Effector memory CD8-positive, alpha-beta T cell (primary cell): ENCODE data around the gene DAZAP1.
"Not testable (repeated sequence)": the region's sequence is repeated elsewhere in the genome, so short reads cannot be mapped to it uniquely, and the experiment has no call there.

ENCODE experiments used
- ATAC-seq: fragments of 150-1000 bp; cut with Tn5 transposase; replicated peaks from 2 replicates; pipeline ENCODE4 v1.10.0; 2021; ENCODE audit warnings: mild to moderate bottlenecking, moderate library complexity
- DNase-seq, 3 experiments: peaks; one replicate each; pipeline ENCODE4 v3.0.0; 2021
- H3K27ac Mint-ChIP-seq, 2 donors: one replicate each; pipeline ENCODE4 v1.8.0; 2022; ENCODE audit warnings: mild to moderate bottlenecking in 2 of 2, mixed read lengths in 2 of 2, moderate library complexity in 2 of 2
- H3K27me3 Mint-ChIP-seq, 2 donors: one replicate each; pipeline ENCODE4 v1.8.0; 2022; ENCODE audit warnings: mixed read lengths in 2 of 2
- H3K36me3 Mint-ChIP-seq: one replicate; pipeline ENCODE4 v1.8.0; 2022; ENCODE audit warnings: mild to moderate bottlenecking, moderate library complexity, mixed read lengths; ENCODE audit not compliant: insufficient read depth
- H3K4me1 Mint-ChIP-seq, 2 donors: one replicate each; pipeline ENCODE4 v1.8.0; 2022; ENCODE audit warnings: low read depth in 2 of 2, mixed read lengths in 2 of 2
- H3K4me3 Mint-ChIP-seq, 2 donors: one replicate each; pipeline ENCODE4 v1.8.0; 2022; ENCODE audit warnings: mild to moderate bottlenecking in 2 of 2, mixed read lengths in 2 of 2, moderate library complexity in 2 of 2
- H3K9me3 Mint-ChIP-seq, 2 donors: one replicate each; pipeline ENCODE4 v1.8.0; 2022; ENCODE audit warnings: mixed read lengths in 2 of 2

Gene DAZAP1

DNA sequence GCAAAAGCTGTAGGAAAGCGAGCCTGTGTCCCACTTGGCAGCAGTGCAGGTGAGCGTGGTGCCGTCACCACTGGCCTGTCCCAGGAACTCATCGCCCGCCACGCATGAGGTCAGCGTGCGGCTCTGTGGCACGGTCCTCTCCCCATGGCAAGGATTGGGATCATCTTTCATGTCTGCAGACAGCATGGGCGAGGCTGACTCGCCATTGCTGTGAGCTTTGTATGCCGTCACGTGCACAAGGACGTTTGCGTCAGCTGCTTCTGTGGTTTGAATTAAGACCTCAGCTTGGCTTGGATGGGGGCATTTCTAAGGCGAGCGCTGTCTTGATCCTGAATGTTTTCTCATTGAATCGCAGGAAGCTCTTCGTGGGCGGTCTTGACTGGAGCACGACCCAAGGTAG, 9.8 kb downstream of the DAZAP1 start:
- DNase-seq (no peak), ATAC-seq (no peak)
- H3K27ac Mint-ChIP-seq = peak overlapping the region in 1 of 2 donors; percentile 32
- H3K4me3 Mint-ChIP-seq = peak overlapping the region; percentile 12 to 45
- H3K9me3 Mint-ChIP-seq = no peaks in the 10 kb centered on the region
- no peaks in the 10 kb centered on the region for H3K27me3 Mint-ChIP-seq
- H3K36me3 Mint-ChIP-seq = peaks cover 80% of the 10 kb centered on the region
- peaks cover 35 to 39% of the 10 kb centered on the region in 2 donors for H3K4me1 Mint-ChIP-seq

DNA sequence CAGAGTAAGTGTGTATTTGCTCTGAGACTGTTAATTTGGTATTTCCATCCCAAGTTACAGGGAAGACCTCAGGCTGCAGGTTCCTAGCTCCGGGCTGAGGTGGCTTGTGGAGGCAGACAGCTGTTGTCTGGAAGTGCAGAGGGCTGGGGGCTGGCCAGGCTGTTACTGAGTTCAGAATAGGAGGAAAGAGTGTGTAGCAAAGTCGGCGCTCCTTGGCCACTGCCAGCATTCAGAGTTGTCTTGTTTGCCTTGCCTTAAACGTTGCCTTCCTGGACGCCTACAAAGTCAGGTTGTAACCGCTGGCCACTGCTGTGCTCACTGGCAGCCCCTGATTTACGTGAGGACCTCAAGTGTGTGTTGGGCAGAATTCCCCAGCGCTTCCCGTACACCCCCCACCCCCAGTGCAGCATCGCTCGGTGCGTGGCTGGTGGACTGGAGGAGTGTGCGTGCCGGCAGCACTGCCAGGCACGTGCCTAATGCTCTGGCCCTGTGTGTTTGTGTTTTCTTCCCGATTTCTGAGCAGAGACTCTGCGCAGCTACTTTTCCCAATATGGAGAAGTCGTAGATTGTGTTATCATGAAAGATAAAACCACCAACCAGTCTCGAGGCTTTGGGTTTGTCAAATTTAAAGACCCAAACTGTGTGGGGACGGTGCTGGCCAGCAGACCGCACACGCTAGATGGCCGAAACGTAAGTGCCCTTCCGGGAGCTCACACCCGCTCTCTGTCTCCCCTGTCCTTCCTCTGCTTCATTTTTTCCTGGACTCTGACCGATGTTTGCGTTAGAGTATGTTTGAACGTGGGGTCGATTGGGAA, 10.5 kb downstream of the DAZAP1 start:
- H3K27me3 Mint-ChIP-seq = no peaks in the 10 kb centered on the region
- peak overlapping the region; percentile 12 to 45 for H3K4me3 Mint-ChIP-seq
- no peak for ATAC-seq
- peak overlapping the region in 1 of 2 donors; percentile 53 for H3K27ac Mint-ChIP-seq
- H3K9me3 Mint-ChIP-seq = no peaks in the 10 kb centered on the region
- H3K4me1 Mint-ChIP-seq = peaks cover 33 to 34% of the 10 kb centered on the region in 2 donors
- peaks cover 85% of the 10 kb centered on the region for H3K36me3 Mint-ChIP-seq
- DNase-seq = no peak

DNA sequence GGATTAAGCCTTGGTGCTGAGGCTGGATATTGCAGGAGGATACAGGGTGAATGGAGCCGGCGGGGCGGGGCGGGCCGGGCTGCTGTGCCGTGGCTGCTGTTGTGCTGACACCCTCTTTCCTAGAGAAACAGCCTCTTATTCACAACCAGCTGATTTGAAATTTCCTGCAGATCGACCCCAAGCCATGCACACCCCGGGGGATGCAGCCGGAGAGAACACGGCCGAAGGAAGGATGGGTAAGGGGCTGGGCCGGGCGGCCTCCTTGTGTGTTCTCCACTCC, 11.1 kb downstream of the DAZAP1 start:
- Mint-ChIP-seq H3K9me3 (no peaks in the 10 kb centered on the region), H3K36me3 (peaks cover 85% of the 10 kb centered on the region), H3K27me3 (no peaks in the 10 kb centered on the region), H3K4me1 (peaks cover 29 to 31% of the 10 kb centered on the region in 2 donors), H3K4me3 (no peak overlapping the region), H3K27ac (peak overlapping the region in 1 of 2 donors; percentile 53)
- DNase-seq (no peak), ATAC-seq (no peak)

DNA sequence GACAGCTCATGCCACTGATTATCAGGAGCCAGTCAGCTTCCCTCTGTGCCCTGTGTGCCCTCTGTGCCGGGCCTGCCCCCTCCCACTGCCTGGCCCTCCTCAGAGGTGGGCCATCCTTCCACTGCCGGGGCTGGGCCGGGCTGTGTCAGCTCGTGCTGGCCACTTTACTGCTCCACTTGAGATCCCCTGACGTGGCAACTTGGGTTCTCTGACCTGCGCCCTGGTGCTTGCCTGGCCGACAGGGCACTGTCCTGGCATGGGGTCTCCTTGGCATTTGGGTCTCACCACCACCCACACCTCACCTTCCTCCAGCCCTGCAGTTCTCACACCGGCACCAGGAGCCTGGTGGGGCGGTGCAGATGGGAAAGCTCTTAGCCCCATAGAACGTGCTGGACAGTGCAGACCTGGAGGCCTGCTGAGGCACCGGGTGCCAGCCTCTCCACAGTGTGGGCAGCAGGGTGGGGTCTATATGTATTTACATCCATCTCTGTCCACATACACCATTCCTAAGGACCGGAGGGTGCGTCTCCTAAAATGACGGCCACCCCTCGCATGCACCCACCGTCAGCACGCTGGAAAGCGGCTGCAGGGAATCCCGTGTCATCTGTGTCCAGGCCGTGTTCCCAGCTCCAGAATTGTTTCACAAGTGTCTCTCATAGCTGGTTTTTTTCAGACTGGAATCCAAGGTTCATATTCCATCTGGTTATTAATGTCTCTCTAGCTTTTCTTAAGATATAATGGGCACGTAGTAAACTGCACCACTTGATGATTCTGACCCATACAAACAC, 11.8 kb downstream of the DAZAP1 start:
- ATAC-seq (no peak), DNase-seq (no peak)
- peak overlapping the region; percentile 53 to 64 for H3K27ac Mint-ChIP-seq
- H3K4me1 Mint-ChIP-seq = peaks cover 27 to 29% of the 10 kb centered on the region in 2 donors
- no peaks in the 10 kb centered on the region for H3K9me3 Mint-ChIP-seq
- no peaks in the 10 kb centered on the region for H3K27me3 Mint-ChIP-seq
- peaks cover 90% of the 10 kb centered on the region for H3K36me3 Mint-ChIP-seq
- peak overlapping the region in 1 of 2 donors; percentile 10 for H3K4me3 Mint-ChIP-seq

DNA sequence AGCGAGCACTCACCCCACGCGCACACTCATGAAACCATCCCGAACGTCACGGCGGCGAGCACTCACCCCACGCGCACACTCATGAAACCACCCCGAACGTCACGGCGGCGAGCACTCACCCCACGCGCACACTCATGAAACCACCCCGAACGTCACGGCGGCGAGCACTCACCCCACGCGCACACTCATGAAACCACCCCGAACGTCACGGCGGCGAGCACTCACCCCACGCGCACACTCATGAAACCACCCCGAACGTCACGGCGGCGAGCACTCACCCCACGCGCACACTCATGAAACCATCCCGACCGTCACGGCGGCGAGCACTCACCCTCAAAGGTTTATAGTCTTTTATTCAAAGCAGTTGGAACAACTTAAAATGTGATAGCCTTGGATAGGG, 12.7 kb downstream of the DAZAP1 start:
- not testable (repeated sequence) for H3K9me3 Mint-ChIP-seq, H3K27me3 Mint-ChIP-seq, H3K4me3 Mint-ChIP-seq, DNase-seq, H3K27ac Mint-ChIP-seq, ATAC-seq
- peaks cover 93% of the 10 kb centered on the region for H3K36me3 Mint-ChIP-seq
- peaks cover 22 to 24% of the 10 kb centered on the region in 2 donors for H3K4me1 Mint-ChIP-seq

DNA sequence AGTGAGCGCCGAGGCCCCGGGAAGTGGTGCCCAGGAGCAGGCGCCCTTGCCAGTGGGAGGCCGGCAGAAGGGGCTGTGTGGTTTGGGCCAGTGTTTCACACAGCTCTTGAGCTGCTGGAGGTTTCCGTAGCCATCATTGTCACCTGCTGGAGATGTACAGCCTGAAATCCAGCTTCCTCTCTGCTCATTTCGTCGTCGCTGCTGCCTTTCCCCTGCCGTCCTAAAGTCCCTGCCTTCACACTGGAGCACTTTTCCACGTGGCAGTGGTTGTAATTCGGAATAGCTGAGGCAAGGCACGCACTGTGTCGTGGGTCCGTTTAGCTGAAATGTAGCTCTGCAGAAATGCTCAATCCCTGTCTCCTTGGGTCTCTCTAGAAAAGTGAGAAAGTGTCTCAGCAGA, 13.2 kb downstream of the DAZAP1 start:
- H3K27me3 Mint-ChIP-seq = no peaks in the 10 kb centered on the region
- H3K9me3 Mint-ChIP-seq = no peaks in the 10 kb centered on the region
- ATAC-seq (no peak), DNase-seq (no peak)
- H3K36me3 Mint-ChIP-seq = peaks cover 92% of the 10 kb centered on the region
- no peak overlapping the region for H3K27ac Mint-ChIP-seq
- peaks cover 17 to 20% of the 10 kb centered on the region in 2 donors for H3K4me1 Mint-ChIP-seq
- no peak overlapping the region for H3K4me3 Mint-ChIP-seq

DNA sequence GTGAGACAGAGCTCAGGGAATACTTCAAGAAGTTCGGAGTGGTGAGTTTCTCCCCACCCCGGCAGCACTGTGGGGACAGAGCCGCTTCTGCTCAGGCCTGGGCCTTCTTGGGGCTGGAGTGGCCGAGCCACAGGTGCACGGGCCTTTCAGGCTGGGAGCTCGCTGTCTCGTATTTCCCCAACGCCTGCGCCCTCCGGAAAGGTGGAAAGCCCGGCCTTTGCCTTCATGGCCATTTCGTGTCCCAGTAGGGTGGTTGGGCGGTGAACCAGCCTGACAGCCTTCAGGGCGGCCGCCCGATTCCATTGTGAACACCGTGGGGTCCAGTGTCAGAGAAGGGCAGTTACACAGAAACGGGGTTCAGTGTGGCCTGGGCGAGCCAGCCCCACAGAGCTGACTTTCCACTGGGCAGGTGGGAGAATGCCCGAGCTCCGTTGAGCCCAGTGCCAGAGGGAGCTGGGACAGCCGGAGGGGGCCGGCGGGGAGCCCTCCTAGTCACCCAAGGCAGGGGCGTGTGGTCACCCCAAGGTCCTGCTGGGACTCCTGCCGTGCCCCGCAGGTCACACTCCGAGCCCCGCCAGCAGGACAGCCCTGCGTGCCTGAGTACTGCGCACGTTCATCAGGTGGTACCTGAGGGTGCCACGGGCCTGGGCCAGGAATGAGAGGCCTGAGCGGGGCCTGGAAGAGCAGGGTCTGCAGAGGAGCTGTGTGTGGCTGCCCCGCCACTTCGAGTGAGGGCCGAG, 14.0 kb downstream of the DAZAP1 start:
- peaks cover 92% of the 10 kb centered on the region for H3K36me3 Mint-ChIP-seq
- ATAC-seq (no peak), DNase-seq (no peak)
- no peak overlapping the region for H3K4me3 Mint-ChIP-seq
- no peak overlapping the region for H3K27ac Mint-ChIP-seq
- H3K9me3 Mint-ChIP-seq = no peaks in the 10 kb centered on the region
- H3K4me1 Mint-ChIP-seq = peaks cover 12 to 13% of the 10 kb centered on the region in 2 donors
- no peaks in the 10 kb centered on the region for H3K27me3 Mint-ChIP-seq

DNA sequence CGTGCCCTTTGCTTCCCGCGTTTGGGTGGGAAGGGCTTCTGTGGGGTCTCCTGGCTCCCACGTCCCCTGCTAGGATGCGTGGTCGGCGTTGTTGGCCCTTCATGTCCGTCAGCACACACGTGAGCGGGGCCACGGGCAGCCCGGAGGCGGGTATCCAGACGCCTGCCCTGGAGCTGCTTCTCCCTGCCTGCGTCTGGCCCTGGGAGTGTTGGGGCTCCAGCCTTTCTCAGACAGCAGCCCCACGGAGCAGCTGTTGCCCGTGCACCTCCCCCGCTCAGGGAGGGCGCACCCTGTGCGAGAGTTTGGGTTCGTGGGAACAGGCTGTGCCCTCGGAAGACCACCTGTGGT, 14.5 kb downstream of the DAZAP1 start:
- ATAC-seq (no peak), DNase-seq (no peak)
- Mint-ChIP-seq H3K27ac (no peak overlapping the region), H3K36me3 (peaks cover 95% of the 10 kb centered on the region), H3K27me3 (no peaks in the 10 kb centered on the region), H3K4me1 (peaks cover 9 to 10% of the 10 kb centered on the region in 2 donors), H3K4me3 (no peak overlapping the region), H3K9me3 (no peaks in the 10 kb centered on the region)

DNA sequence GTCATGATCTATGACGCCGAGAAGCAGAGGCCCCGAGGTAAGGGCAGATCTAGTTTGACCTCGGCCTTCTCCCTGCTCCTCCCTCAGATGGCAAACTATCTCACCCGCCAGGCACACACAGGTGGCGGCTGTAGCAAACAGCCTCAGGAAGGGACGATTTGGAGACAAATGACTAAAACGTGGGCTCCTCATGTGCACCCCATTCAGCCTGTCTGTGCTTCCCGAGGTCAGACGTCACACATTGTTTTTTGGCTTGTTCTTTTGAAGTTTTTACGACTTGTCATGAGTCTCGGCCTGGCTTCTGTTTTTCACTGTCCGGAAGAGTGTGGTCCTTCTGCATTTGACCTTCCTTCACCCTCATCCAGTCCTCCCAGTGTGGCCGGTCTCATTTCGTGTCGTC, 15.0 kb downstream of the DAZAP1 start:
- no peak for ATAC-seq
- Mint-ChIP-seq H3K36me3 (peaks cover 92% of the 10 kb centered on the region), H3K4me3 (no peak overlapping the region), H3K9me3 (no peaks in the 10 kb centered on the region), H3K27ac (no peak overlapping the region), H3K27me3 (no peaks in the 10 kb centered on the region), H3K4me1 (peaks cover 6% of the 10 kb centered on the region in 2 donors)
- DNase-seq = no peak

DNA sequence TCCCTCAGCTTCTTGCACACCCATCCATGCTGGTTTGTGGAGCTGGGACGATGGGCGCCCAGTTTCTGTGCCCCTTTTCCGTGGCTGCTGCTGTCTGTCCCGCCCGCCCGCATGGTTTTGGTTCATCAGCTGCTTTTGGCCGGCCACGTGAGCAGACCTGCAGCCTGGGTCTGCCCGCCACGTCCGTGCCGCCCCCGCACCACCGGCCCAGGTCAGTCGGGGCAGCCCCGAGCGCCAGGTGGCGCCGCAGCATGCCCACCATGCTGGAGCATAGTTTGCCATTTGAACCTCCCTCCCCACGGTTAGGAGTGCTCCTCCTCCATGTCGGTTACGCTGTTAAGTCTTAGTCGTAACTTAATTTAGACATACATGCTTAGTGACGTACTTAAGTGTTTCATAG, 15.6 kb downstream of the DAZAP1 start:
- H3K27ac Mint-ChIP-seq = peak overlapping the region in 1 of 2 donors; percentile 33
- no peaks in the 10 kb centered on the region for H3K9me3 Mint-ChIP-seq
- H3K4me1 Mint-ChIP-seq = peaks cover 0 to 3% of the 10 kb centered on the region in 2 donors
- ATAC-seq = no peak
- H3K27me3 Mint-ChIP-seq = no peaks in the 10 kb centered on the region
- peaks cover 87% of the 10 kb centered on the region for H3K36me3 Mint-ChIP-seq
- no peak overlapping the region for H3K4me3 Mint-ChIP-seq
- no peak for DNase-seq

DNA sequence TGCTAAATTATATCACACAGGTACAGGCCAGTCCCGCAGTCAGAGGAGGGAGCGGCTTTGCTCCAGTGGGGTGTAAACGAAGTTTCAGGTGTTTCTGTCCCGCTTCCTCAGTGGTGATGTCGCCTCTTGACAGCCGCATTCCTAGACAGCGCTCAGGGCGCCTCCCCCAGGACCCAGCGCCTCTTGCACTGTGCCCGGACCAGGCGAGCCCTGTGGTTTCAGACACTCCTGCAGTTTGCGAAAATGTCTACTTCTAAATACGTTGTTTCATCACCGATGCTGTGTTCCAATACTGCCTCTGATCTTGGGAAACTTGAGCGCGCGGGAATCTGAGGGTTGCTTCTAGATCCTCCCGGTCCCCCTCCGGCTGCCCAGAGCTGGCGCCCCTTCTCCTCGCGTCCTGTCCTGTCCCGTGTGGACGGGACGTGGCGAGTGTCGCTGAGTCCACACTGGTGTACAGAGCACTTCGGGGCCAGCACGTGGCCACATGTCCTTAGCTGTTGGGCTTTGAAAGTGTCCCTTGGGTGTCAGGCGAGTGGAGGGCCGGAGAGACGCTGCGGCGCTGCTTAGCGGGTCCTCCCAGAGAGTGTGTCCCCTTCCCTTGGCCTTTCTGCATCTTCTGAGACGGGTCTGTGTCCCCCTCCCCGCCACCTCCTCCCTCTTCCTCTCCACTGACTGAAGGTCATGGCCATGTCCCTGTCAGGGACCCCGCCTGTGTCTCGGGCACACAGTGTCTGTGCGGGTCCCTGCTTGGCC, 16.2 kb downstream of the DAZAP1 start:
- H3K9me3 Mint-ChIP-seq = no peaks in the 10 kb centered on the region
- DNase-seq (no peak), ATAC-seq (no peak)
- peaks cover 0 to 3% of the 10 kb centered on the region in 2 donors for H3K4me1 Mint-ChIP-seq
- H3K27me3 Mint-ChIP-seq = no peaks in the 10 kb centered on the region
- H3K36me3 Mint-ChIP-seq = peaks cover 86% of the 10 kb centered on the region
- peak overlapping the region; percentile 33 to 35 for H3K27ac Mint-ChIP-seq
- no peak overlapping the region for H3K4me3 Mint-ChIP-seq

DNA sequence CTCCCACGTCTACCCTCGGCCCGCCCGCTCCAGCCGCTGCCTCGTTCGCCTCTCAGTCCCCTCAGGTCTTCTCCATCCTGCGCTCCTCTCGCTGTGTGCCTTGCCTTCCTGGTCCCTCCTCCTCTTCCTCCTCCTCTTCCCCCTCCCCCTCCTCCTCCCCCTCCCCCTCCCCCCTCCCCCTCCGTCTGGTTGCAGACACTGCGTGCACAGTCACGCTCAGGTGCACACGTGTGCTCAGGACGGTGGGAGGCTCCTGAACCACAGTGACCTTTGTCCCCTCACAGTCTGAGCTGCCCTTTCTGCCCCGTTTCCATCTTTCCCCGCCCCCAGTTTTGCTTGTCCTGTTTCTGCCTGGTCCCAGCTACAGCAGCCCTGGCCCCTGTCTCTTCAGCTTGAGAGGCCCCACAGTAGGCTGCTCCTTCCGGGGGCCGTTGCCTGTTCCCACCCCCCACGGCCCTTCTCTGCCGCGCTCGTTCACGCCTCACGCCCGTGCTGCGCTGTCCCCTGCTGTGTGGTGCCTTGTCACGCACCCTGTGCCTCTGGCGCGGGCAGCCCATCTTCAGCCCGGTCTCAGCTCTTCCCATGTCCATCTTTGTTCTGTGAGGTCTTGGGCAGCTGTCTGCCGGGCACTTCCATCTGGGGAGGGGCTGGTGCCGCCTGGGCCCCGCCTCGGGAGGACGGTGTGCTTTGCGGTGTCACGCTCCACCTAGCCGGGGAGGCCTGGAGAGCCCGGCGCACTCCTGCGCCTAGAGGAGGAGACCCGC, 17.0 kb downstream of the DAZAP1 start:
- peaks cover 84% of the 10 kb centered on the region for H3K36me3 Mint-ChIP-seq
- H3K4me3 Mint-ChIP-seq = no peak overlapping the region
- peaks cover 0 to 3% of the 10 kb centered on the region in 2 donors for H3K4me1 Mint-ChIP-seq
- no peak for DNase-seq
- H3K27me3 Mint-ChIP-seq = no peaks in the 10 kb centered on the region
- ATAC-seq = no peak
- H3K27ac Mint-ChIP-seq = peak overlapping the region; percentile 35 to 55
- H3K9me3 Mint-ChIP-seq = no peaks in the 10 kb centered on the region
